ENCODE results near the gene C1QA. TPM values are rescaled to one million over a fixed set of nuclear protein-coding genes. Genes with fewer than 3 reads are reported as not detected.

C1QA gene
- total and polyA plus RNA-seq, 4 donors = 23.3 to 66.2 (median 36.5) TPM

GRCh38 chr1:22597996-22598395 lies 38.4 kb upstream of the C1QA start:
- H3K4me1 ChIP-seq (ENCODE audit: control insufficient read depth, insufficient read depth, low read length) = no peaks in the 10 kb centered on the region
- no peak for DNase-seq (ENCODE audit: low read depth in 4 of 6, low spot score in 6 of 6)
- H3K27me3 ChIP-seq (ENCODE audit: control insufficient read depth, insufficient read depth, low read length) = peaks cover 3% of the 10 kb centered on the region
- no peak overlapping the region for H3K4me3 ChIP-seq (ENCODE audit: low read depth, low read length)
- no peaks in the 10 kb centered on the region for H3K9me3 ChIP-seq (ENCODE audit: control insufficient read depth, insufficient read depth, low read length)
- H3K36me3 ChIP-seq (ENCODE audit: control insufficient read depth, insufficient read depth, low read length) = peaks cover 63% of the 10 kb centered on the region
- no peak overlapping the region for H3K27ac ChIP-seq (ENCODE audit: low read depth, low read length)
- WGBS (ENCODE audit: insufficient coverage) = 73% methylated on average over 2 of the region's 8 CpGs

DNA sequence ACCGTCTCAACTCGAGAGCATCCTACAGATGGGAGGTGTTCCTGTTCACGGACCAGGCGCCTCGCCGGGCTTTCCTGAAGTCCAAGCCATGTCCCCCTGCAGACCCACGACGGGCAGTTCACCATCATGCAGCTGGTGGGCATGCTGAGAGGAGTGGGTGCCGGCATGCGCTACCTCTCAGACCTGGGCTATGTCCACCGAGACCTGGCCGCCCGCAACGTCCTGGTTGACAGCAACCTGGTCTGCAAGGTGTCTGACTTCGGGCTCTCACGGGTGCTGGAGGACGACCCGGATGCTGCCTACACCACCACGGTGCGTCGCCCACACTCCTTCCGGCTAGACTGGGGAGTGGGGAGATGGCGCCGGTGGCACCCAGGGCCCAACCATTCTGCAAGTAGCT lies 37.7 kb upstream of the C1QA start:
- 86% methylated on average over 23 of the region's 24 CpGs for WGBS (ENCODE audit: insufficient coverage)

DNA sequence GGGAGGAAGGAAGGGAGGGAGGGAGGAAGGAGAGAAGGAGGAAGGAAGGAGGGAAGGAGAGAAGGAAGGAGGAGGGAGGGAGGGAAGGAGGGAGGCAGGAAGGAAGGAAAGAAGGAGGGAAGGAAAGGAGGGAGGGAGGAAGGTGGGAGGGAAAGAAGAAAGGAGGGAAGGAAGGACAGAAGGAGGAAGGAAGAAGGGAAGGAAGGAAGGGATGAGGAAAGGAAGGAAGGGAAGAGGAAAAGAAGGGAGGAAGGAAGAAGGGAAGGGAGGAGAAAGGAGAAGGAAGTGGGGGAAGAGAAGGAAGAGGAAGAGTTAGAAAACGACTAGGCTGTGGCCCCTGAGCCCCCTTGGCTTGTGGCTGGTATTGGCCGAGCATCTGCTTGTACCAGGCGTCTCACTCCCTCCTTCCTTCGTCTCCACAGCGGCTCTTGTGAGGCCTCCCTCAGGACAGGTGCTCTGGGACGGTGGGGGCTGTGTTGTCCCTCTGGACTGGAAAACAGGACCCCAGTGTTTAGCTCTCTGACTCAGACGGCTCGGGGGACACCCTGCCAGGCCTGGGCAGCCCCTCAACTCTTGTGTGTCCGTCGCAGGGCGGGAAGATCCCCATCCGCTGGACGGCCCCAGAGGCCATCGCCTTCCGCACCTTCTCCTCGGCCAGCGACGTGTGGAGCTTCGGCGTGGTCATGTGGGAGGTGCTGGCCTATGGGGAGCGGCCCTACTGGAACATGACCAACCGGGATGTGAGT lies 36.2 kb upstream of the C1QA start:
- Histone ChIP-seq H3K4me3 (ENCODE audit: low read depth, low read length) (no peak overlapping the region), H3K4me1 (ENCODE audit: control insufficient read depth, insufficient read depth, low read length) (no peaks in the 10 kb centered on the region), H3K36me3 (ENCODE audit: control insufficient read depth, insufficient read depth, low read length) (peaks cover 49% of the 10 kb centered on the region), H3K9me3 (ENCODE audit: control insufficient read depth, insufficient read depth, low read length) (no peaks in the 10 kb centered on the region), H3K27me3 (ENCODE audit: control insufficient read depth, insufficient read depth, low read length) (peaks cover 8% of the 10 kb centered on the region), H3K27ac (ENCODE audit: low read depth, low read length) (no peak overlapping the region)
- no peak for DNase-seq (ENCODE audit: low read depth in 4 of 6, low spot score in 6 of 6)
- 57% methylated on average over 22 of the region's 22 CpGs for WGBS (ENCODE audit: insufficient coverage)

More for the DNA sequence above, 37.7 kb upstream of the C1QA start:
- Histone ChIP-seq H3K4me1 (ENCODE audit: control insufficient read depth, insufficient read depth, low read length) (no peaks in the 10 kb centered on the region), H3K9me3 (ENCODE audit: control insufficient read depth, insufficient read depth, low read length) (no peaks in the 10 kb centered on the region), H3K36me3 (ENCODE audit: control insufficient read depth, insufficient read depth, low read length) (peaks cover 56% of the 10 kb centered on the region), H3K27me3 (ENCODE audit: control insufficient read depth, insufficient read depth, low read length) (peaks cover 3% of the 10 kb centered on the region), H3K27ac (ENCODE audit: low read depth, low read length) (no peak overlapping the region), H3K4me3 (ENCODE audit: low read depth, low read length) (no peak overlapping the region)
- no peak for DNase-seq (ENCODE audit: low read depth in 4 of 6, low spot score in 6 of 6)

- Histone ChIP-seq H3K4me1 (ENCODE audit: control insufficient read depth, insufficient read depth, low read length) (no peaks in the 10 kb centered on the region), H3K36me3 (ENCODE audit: control insufficient read depth, insufficient read depth, low read length) (peaks cover 44% of the 10 kb centered on the region), H3K27me3 (ENCODE audit: control insufficient read depth, insufficient read depth, low read length) (peaks cover 8% of the 10 kb centered on the region), H3K27ac (ENCODE audit: low read depth, low read length) (no peak overlapping the region), H3K4me3 (ENCODE audit: low read depth, low read length) (no peak overlapping the region), H3K9me3 (ENCODE audit: control insufficient read depth, insufficient read depth, low read length) (no peaks in the 10 kb centered on the region)
- DNase-seq (ENCODE audit: low read depth in 4 of 6, low spot score in 6 of 6) = no peak
- 80% methylated on average over 25 of the region's 39 CpGs for WGBS (ENCODE audit: insufficient coverage)
These were observed 35.4 kb upstream of the C1QA start for GRCh38 chr1:22600817-22601605.

- peaks cover 12% of the 10 kb centered on the region for H3K27me3 ChIP-seq (ENCODE audit: control insufficient read depth, insufficient read depth, low read length)
- 94% methylated on average over 11 of the region's 12 CpGs for WGBS (ENCODE audit: insufficient coverage)
These were observed 34.8 kb upstream of the C1QA start for GRCh38 chr1:22601610-22602009.

DNA sequence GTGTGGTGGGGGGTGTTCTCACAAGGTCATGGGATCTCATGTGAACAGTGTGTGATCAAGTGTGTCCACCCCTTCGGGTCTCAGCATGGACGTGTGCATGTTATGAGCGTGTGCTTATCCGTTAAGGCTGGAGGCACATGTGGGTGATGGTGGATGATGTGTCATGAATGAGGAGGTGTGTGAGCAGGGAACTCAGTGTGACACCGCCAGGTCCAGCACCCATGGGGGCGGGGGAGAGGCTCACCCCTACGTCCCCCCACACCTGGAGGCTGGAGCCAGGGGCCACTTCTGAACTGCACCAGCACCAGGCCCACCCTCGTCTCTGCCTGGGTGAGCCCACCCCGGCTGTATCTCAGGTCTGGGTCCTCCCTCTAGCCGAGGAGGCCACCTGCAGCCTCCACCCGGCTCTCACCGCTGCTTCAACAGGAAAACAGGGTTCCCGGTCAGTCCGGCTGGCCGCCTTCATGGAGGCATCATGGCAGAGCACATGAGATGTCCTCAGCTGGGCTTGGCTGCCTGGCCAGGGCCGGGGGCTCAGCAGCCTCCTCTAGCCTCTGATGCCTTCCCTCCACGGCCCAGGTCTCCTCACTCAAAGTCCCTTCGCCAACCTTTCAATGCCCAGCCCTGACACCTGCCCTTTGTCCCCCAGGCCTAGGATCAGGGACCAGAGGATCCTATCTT lies 34.2 kb upstream of the C1QA start:
- Histone ChIP-seq H3K27ac (ENCODE audit: low read depth, low read length) (no peak overlapping the region), H3K27me3 (ENCODE audit: control insufficient read depth, insufficient read depth, low read length) (peaks cover 14% of the 10 kb centered on the region), H3K9me3 (ENCODE audit: control insufficient read depth, insufficient read depth, low read length) (no peaks in the 10 kb centered on the region), H3K4me3 (ENCODE audit: low read depth, low read length) (no peak overlapping the region), H3K4me1 (ENCODE audit: control insufficient read depth, insufficient read depth, low read length) (no peaks in the 10 kb centered on the region), H3K36me3 (ENCODE audit: control insufficient read depth, insufficient read depth, low read length) (peaks cover 40% of the 10 kb centered on the region)
- DNase-seq (ENCODE audit: low read depth in 4 of 6, low spot score in 6 of 6) = no peak
- WGBS (ENCODE audit: insufficient coverage) = 89% methylated on average over 17 of the region's 18 CpGs

More at GRCh38 chr1:22601610-22602009, 34.8 kb upstream of the C1QA start:
- Histone ChIP-seq H3K4me3 (ENCODE audit: low read depth, low read length) (no peak overlapping the region), H3K9me3 (ENCODE audit: control insufficient read depth, insufficient read depth, low read length) (no peaks in the 10 kb centered on the region), H3K27ac (ENCODE audit: low read depth, low read length) (no peak overlapping the region), H3K4me1 (ENCODE audit: control insufficient read depth, insufficient read depth, low read length) (no peaks in the 10 kb centered on the region), H3K36me3 (ENCODE audit: control insufficient read depth, insufficient read depth, low read length) (peaks cover 43% of the 10 kb centered on the region)
- no peak for DNase-seq (ENCODE audit: low read depth in 4 of 6, low spot score in 6 of 6)

GRCh38 chr1:22606161-22606560 lies 30.3 kb upstream of the C1QA start:
- no peaks in the 10 kb centered on the region for H3K9me3 ChIP-seq (ENCODE audit: control insufficient read depth, insufficient read depth, low read length)
- peaks cover 14% of the 10 kb centered on the region for H3K36me3 ChIP-seq (ENCODE audit: control insufficient read depth, insufficient read depth, low read length)
- peaks cover 32% of the 10 kb centered on the region for H3K27me3 ChIP-seq (ENCODE audit: control insufficient read depth, insufficient read depth, low read length)
- H3K4me1 ChIP-seq (ENCODE audit: control insufficient read depth, insufficient read depth, low read length) = no peaks in the 10 kb centered on the region
- no peak overlapping the region for H3K27ac ChIP-seq (ENCODE audit: low read depth, low read length)
- no peak overlapping the region for H3K4me3 ChIP-seq (ENCODE audit: low read depth, low read length)
- 63% methylated on average over 2 of the region's 4 CpGs for WGBS (ENCODE audit: insufficient coverage)
- no peak for DNase-seq (ENCODE audit: low read depth in 4 of 6, low spot score in 6 of 6)

GRCh38 chr1:22607154-22607553 lies 29.3 kb upstream of the C1QA start:
- H3K36me3 ChIP-seq (ENCODE audit: control insufficient read depth, insufficient read depth, low read length) = peaks cover 6% of the 10 kb centered on the region
- H3K4me1 ChIP-seq (ENCODE audit: control insufficient read depth, insufficient read depth, low read length) = no peaks in the 10 kb centered on the region
- H3K4me3 ChIP-seq (ENCODE audit: low read depth, low read length) = no peak overlapping the region
- H3K9me3 ChIP-seq (ENCODE audit: control insufficient read depth, insufficient read depth, low read length) = no peaks in the 10 kb centered on the region
- 13% methylated on average over 9 of the region's 10 CpGs for WGBS (ENCODE audit: insufficient coverage)
- H3K27ac ChIP-seq (ENCODE audit: low read depth, low read length) = no peak overlapping the region
- no peak for DNase-seq (ENCODE audit: low read depth in 4 of 6, low spot score in 6 of 6)
- H3K27me3 ChIP-seq (ENCODE audit: control insufficient read depth, insufficient read depth, low read length) = peaks cover 32% of the 10 kb centered on the region

DNA sequence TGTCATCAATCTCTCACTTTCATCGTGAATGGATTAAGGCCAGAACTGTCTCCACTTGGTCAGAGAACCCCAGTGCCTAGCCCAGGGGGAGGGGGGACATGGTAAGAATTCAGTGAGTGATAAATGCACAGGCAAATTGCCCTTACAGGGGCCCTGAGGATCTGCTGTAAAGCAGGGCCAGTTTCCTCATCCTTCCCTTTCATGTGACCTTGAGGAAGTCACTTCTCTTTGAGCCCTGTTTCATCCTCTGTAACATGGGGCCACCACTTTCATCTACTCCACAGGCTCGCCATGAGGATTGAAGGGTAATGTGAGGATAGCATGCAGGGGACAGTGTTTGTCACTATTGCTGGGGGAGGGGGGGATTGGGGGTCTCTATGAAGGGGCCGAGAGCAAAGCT lies 28.1 kb upstream of the C1QA start:
- Histone ChIP-seq H3K36me3 (ENCODE audit: control insufficient read depth, insufficient read depth, low read length) (no peaks in the 10 kb centered on the region), H3K4me3 (ENCODE audit: low read depth, low read length) (no peak overlapping the region), H3K27me3 (ENCODE audit: control insufficient read depth, insufficient read depth, low read length) (peaks cover 28% of the 10 kb centered on the region), H3K27ac (ENCODE audit: low read depth, low read length) (no peak overlapping the region), H3K9me3 (ENCODE audit: control insufficient read depth, insufficient read depth, low read length) (no peaks in the 10 kb centered on the region), H3K4me1 (ENCODE audit: control insufficient read depth, insufficient read depth, low read length) (no peaks in the 10 kb centered on the region)
- DNase-seq (ENCODE audit: low read depth in 4 of 6, low spot score in 6 of 6) = no peak
- WGBS (ENCODE audit: insufficient coverage) = 80% methylated on average over 1 of the region's 3 CpGs

Measured in spinal cord (tissue), 10 donors.